ENCODE data around the gene PRSS27. TPM values are rescaled to one million over a fixed set of nuclear protein-coding genes. Genes with fewer than 3 reads are reported as not detected.

PRSS27 gene
- total and polyA plus RNA-seq, 2 donors (not counting 3 experiments of a cell fraction or from before 2014, with no cell fraction given), result 0.33 to 0.53 TPM

GRCh38 chr16:2769100-2769529 is 49.1 kb upstream of the PRSS27 start:
- H4K20me1 ChIP-seq (replicated peaks; ENCODE audit: control insufficient read depth, extremely low read depth, insufficient read depth, low read length), result no peaks in the 10 kb centered on the region
- no peak overlapping the region for H3K4me2 ChIP-seq (ENCODE audit: insufficient read depth, low read length)
- no peak overlapping the region for H3K27ac ChIP-seq (ENCODE audit: insufficient read depth, low read depth, low read length)
- dilution Hi-C loops (cut with MboI; ENCODE audit: extremely low pct_ligation_motif_present, low sequenced_read_pairs), result no loop called here
- intact Hi-C loops (cut with micrococcal nuclease), result no loop called here
- no peak overlapping the region for H3K4me3 ChIP-seq (replicated peaks in 1 of 3; ENCODE audit: insufficient read depth in 1 of 3, low read depth in 1 of 3, low read length in 3 of 3)
- no peaks in the 10 kb centered on the region for H3K9me3 ChIP-seq (replicated peaks; ENCODE audit: control insufficient read depth, insufficient read depth, low read length)
- no peak for FAIRE-seq
- H2AFZ ChIP-seq (ENCODE audit: low read depth, low read length), result no peak overlapping the region
- TF ChIP-seq JUN (IDR thresholded peaks at IDR 0.05; ENCODE audit: borderline replicate concordance, insufficient read depth, insufficient read length, low read depth), result no peak
- TF ChIP-seq MYC (IDR thresholded peaks at IDR 0.05; ENCODE audit: low read depth, low read length), result no peak
- H3K79me2 ChIP-seq (ENCODE audit: control insufficient read depth, insufficient read depth, low read length), result peaks cover 43% of the 10 kb centered on the region
- CTCF ChIA-PET, result no interaction called here
- DNase-seq (ENCODE audit: low read depth, low spot score), result no peak
- H3K4me1 ChIP-seq (ENCODE audit: control insufficient read depth, extremely low read depth, insufficient read depth, low read length), result no peaks in the 10 kb centered on the region
- H3K36me3 ChIP-seq (ENCODE audit: control insufficient read depth in 2 of 2, extremely low read depth in 1 of 2, insufficient read depth in 2 of 2, low read length in 2 of 2), result peaks cover 43 to 75% of the 10 kb centered on the region in 2 experiments
- no TSS peak for BruUV-seq (replicated peaks)
- H3K27me3 ChIP-seq (ENCODE audit: control insufficient read depth in 2 of 2, insufficient read depth in 2 of 2, low read length in 2 of 2), result no peaks in the 10 kb centered on the region
- H3K9ac ChIP-seq (replicated peaks; ENCODE audit: extremely low read depth, insufficient read depth, low read length), result no peak overlapping the region
- POLR2A ChIA-PET, result no interaction called here
- no peaks in the 10 kb centered on the region for H3K9me1 ChIP-seq (replicated peaks; ENCODE audit: control insufficient read depth, extremely low read depth, insufficient read depth, low read length)

GRCh38 chr16:2768403-2769089 is 48.5 kb upstream of the PRSS27 start:
- Histone ChIP-seq H4K20me1 (replicated peaks; ENCODE audit: control insufficient read depth, extremely low read depth, insufficient read depth, low read length) (no peaks in the 10 kb centered on the region), H3K36me3 (ENCODE audit: control insufficient read depth in 2 of 2, extremely low read depth in 1 of 2, insufficient read depth in 2 of 2, low read length in 2 of 2) (peaks cover 47 to 79% of the 10 kb centered on the region in 2 experiments), H2AFZ (ENCODE audit: low read depth, low read length) (no peak overlapping the region), H3K9me1 (replicated peaks; ENCODE audit: control insufficient read depth, extremely low read depth, insufficient read depth, low read length) (no peaks in the 10 kb centered on the region), H3K9ac (replicated peaks; ENCODE audit: extremely low read depth, insufficient read depth, low read length) (no peak overlapping the region), H3K4me2 (ENCODE audit: insufficient read depth, low read length) (no peak overlapping the region), H3K9me3 (replicated peaks; ENCODE audit: control insufficient read depth, insufficient read depth, low read length) (no peaks in the 10 kb centered on the region), H3K4me3 (replicated peaks in 1 of 3; ENCODE audit: insufficient read depth in 1 of 3, low read depth in 1 of 3, low read length in 3 of 3) (no peak overlapping the region), H3K27me3 (ENCODE audit: control insufficient read depth in 2 of 2, insufficient read depth in 2 of 2, low read length in 2 of 2) (no peaks in the 10 kb centered on the region), H3K4me1 (ENCODE audit: control insufficient read depth, extremely low read depth, insufficient read depth, low read length) (no peaks in the 10 kb centered on the region), H3K27ac (ENCODE audit: insufficient read depth, low read depth, low read length) (no peak overlapping the region), H3K79me2 (ENCODE audit: control insufficient read depth, insufficient read depth, low read length) (peaks cover 49% of the 10 kb centered on the region)
- ChIA-PET CTCF (interaction anchor here (1.3 kb wide), 1 partner anchor 10 kb away, joined by 3 read pairs; no protein-coding TSS in a partner anchor), POLR2A (no interaction called here)
- no peak for TF ChIP-seq POLR2AphosphoS5 (IDR thresholded peaks at IDR 0.05; ENCODE audit: insufficient read depth, low read depth, low read length)
- no peak for TF ChIP-seq EZH2 (IDR thresholded peaks at IDR 0.05; ENCODE audit: borderline replicate concordance, low read depth, low read length, severe bottlenecking)
- no peak for TF ChIP-seq JUN (IDR thresholded peaks at IDR 0.05; ENCODE audit: borderline replicate concordance, insufficient read depth, insufficient read length, low read depth)
- TF ChIP-seq MYC (IDR thresholded peaks at IDR 0.05; ENCODE audit: low read depth, low read length), result no peak
- TF ChIP-seq CTCF (IDR thresholded peaks at IDR 0.05; ENCODE audit: extremely low read depth in 1 of 2, insufficient read depth in 1 of 2, low read depth in 1 of 2, low read length in 2 of 2), result no peak
- no peak for TF ChIP-seq POLR2A (IDR thresholded peaks at IDR 0.05; ENCODE audit: low read depth, low read length)
- TF ChIP-seq FOS (IDR thresholded peaks at IDR 0.05; ENCODE audit: borderline replicate concordance, insufficient read depth, low read length), result no peak
- TF ChIP-seq GATA2 (IDR thresholded peaks at IDR 0.05; ENCODE audit: insufficient read depth, insufficient read length, low read depth, low read length), result no peak
- no peak for TF ChIP-seq MAX (IDR thresholded peaks at IDR 0.05; ENCODE audit: insufficient read depth, insufficient read length)
- BruUV-seq (replicated peaks), result no TSS peak
- dilution Hi-C loops (cut with MboI; ENCODE audit: extremely low pct_ligation_motif_present, low sequenced_read_pairs) (no loop called here), intact Hi-C loops (cut with micrococcal nuclease) (no loop called here)
- DNase-seq (ENCODE audit: low read depth, low spot score) (no peak), FAIRE-seq (no peak)

All from endothelial cell of umbilical vein (primary cell).